GM19023 (cell line): ENCODE results near the gene RTN4.
"Not testable (repeated sequence)": the region's sequence is repeated elsewhere in the genome, so short reads cannot be mapped to it uniquely, and the experiment has no call there.

Experiments
- ATAC-seq: cut with Tn5 transposase; IDR thresholded peaks from one replicate; pipeline ENCODE4 v1.9.1; 2021; ENCODE audit warnings: mild to moderate bottlenecking, moderate library complexity; ENCODE audit not compliant: unreplicated experiment

RTN4 gene

DNA sequence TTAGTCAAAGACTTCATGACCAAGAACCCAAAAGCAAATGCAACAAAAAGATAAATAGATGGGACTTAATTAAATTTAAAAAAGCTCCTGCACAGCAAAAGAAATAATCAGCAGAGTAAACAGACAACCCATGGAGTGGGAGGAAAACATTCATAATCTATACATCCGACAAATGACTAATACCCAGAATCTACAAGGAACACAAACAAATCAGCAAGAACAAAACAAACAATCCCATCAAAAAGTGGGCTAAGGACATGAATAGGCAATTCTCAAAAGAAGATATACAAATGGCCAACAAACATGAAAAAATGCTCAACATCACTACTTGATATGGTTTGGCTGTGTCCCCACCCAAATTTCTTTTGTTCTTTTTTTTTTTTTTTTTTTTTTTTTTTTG is 25.8 kb upstream of the RTN4 start:
- not testable (repeated sequence) for ATAC-seq

DNA sequence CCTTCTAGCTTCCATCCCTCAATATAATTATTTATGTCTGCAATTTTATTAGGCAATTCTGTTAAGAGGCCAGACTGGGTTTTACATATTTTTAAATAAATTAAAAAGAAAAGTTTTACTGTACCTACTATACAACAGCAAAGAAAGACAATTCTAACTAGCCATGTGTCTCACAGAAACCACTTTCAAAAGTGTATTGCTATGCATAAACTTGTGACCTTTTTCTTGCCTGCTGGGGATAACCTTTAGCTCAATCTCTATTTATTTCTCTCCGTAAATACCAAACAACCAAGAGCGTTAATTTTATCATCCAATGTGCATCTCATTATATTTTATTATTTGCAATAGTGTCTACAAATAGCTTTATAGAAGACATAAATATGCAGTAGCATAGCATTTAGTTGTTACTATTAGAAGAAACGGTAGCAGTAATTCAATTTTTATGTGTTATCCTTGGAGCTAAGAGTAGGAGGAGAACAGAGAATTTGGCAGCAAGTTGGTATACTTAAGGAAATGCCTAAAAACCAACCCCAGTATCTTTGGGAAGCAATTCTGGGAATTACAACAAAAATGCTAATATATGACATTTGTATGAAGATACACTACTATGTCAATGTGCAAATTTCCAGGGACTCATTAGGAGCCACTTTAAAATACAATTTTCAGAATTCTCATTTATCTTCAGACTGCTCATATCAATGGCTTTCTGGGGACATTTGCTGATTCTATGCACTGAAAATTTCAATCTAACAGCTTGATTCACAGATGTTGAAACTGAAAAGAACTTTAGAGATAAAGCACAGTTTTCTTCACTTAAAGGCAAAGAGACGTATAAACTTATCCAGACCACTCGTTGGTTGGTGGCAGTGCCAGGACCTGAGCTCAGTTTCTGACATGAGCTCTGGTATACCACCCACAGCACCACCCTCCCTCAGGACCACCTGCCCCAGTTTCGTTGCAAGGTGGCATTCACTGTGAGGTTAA is 23.0 kb upstream of the RTN4 start:
- ATAC-seq = no peak

DNA sequence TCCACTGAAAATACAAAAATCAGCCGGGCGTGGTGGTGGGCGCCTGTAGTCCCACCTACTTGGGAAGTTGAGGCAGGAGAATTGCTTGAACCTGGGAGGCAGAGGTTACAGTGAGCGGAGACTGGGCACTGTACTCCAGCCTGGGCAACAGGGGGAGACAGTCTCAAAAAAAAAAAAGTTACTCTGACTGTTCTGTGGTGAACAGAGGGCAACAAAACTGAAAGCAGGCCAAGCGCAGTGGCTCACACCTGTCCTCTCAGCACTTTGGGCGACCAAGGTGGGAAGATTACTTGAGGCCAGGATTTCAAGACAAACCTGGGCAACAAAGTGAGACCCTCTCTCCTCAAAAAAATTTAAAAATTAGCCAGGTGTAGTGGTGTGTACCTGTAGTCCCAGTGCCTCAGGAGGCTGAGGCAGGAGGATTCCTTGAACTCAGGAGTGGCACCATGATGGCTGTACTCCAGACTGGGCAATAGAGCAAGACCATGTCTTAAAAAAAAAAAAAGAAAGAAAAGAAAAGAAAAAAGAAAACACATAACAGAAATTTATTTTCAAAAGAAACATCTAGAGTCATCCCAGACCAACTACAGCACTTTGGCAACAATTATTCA is 13.6 kb upstream of the RTN4 start:
- no peak for ATAC-seq

DNA sequence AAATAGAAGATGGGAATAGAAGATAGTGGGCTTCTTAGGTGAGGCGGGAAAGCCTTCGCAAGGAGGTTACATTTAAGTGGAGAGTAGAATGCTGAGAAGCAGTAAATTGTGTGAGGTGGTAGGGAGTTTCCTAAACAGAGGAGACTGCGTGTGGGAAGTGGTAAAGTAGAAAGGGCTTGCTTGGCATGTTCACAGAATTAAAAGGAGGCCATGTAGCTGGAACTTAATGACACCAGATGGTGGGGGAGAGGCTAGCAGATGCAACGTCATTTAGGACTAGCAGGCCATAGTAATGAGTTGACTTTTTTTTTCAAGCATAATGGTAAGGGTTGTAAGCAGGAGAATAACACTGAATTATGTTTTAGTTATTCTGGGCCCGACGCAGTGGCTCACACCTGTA is 13.0 kb upstream of the RTN4 start:
- ATAC-seq = no peak

DNA sequence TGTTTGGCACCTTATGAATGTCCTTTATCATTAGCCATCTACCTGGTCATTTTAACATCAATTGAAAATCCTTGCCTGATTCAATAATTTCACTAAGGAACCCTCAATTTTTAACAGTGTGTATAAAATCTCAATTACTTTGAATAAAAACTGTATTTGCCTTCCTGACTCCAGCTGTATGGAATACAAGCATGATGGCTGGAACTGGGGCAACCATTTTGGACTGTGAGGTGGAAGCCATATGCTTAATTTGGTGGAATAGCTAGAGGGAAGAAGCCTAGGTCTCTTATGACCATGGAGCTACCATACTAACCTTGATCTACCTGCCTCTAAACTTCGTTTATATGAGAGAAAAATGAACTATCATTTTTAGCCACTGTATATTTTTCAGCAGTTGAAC is 12.5 kb upstream of the RTN4 start:
- ATAC-seq = no peak

DNA sequence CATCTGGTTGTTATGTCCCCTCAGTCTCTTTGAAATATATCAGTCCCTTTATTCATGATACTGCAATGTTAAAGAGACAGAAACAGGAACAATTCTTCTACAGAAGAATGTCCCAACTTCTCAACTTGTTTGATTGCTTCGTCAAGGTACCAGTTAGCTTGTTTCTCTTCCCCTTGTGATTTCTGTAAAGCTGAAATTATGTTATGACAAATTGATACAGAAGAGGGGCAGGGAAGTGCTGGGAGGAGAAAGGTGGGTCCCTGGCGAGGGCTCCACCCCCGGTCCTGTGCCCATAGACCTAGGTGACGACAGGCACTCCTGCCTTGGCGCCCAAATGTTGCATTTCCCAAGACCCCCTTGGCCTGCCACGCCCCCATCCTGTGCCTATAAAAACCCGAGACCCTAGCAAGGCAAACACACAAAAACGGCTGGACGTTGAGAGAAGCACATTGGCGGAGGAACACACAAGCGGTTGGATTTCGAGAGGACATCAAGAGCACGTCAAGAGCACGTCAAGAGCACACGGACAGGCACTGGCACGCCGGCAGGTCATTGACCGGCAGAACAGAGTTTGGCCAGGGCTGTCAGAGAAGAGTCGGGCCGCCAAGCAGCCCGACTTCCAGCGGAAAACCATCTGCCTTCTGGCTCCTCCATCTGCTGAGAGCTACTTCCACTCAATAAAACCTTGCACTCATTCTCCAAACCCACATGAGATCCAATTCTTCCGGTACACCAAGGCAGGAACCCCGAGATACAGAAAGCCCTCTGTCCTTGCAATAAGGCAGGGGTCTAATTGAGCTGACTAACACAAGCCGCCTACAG is 11.5 kb upstream of the RTN4 start:
- no peak for ATAC-seq

DNA sequence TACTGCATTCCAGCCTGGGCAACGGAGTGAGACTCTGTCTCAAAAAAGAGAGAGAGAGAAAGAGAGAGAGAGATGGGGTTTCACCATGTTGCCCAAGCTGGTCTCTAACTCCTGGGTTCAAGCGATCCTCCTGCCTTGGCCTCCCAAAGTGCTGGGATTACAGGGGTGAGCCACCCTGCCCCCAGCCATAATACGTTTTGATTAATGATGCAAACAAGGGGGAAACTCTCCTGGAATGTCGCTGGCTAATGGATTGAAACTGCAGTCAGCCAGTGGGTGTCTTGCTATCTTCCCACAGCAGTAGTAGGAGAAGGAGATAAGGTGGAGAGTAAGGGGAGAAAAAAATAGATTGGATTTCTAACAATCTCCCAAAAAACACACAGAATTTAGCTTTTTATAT is 9.5 kb upstream of the RTN4 start:
- no peak for ATAC-seq

DNA sequence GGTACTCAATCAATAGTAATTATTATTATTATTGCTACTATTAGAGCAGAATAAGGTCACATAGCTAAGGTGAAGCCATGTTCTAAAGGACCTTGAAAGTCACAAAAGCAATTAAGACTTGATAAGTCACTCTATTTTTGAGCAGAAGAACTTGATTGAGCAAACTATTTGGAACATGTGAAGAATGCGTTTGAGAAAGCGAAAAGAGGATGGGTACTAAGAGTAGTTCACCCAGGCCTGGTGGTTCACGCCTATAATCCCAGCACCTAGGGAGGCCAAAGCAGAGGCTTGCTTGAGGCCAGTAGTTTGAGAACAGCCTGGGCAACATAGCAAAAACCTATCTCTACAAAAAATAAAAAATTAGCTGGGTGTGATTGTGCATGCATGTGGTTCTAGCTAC is 7.2 kb upstream of the RTN4 start:
- ATAC-seq = no peak

DNA sequence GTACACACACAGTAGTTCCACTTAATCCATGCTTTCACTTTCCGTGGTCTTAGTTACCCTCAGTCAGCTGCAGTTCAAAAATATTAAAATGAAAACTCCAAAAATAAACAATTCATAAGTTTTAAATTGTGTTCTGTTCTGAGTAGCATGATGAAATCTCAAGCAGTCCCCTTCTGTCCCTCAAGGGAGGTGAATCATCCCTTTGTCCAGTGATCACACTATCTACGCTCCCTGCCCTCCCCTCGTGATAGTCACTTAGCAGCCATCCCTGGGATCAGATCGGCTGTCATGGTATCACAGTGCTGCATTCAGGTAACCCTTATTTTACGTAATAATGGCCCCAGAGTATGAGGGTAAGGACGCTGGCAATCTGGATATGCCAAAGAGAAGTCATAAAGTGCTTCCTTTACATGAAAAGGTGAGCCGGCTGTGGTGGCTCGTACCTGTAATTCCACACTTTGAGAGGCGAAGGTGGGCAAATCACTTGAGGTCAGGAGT is 5.8 kb upstream of the RTN4 start:
- ATAC-seq = no peak

DNA sequence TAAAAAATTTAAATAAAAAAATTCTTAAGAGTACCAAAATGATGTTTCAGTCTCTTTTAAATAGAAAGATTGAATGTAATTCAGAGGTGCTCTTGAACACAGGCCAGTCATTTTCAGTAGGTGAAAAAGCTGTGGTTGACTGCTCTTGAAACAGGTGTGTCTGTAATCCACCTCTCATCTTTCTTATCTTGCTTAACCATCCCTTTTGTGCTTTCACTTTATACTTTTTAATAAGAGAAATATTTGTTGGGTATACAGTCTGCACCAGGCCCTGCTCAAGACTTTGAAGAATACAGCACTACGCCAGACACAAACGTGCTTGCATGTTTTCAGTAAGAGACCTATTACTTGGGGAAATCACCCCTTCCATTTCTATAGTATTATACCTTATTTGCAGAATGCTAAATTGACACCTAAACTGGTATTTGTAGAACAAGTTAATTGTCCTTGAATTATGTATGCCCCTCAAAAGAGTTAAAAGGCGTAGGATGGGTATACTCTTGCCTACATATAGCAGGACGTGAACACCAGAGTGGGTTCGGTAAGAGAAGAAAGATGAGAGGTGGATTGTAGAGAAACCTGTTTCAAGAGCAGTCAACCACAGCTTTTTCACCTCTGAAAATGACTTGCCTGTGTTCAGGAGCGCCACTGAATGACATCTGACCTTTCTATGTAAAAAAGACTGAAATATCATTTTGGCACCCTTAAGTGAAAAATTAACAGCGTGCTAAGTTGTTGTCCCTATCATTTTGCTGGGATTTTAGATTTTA is 4.0 kb upstream of the RTN4 start:
- ATAC-seq = peak; percentile 21

DNA sequence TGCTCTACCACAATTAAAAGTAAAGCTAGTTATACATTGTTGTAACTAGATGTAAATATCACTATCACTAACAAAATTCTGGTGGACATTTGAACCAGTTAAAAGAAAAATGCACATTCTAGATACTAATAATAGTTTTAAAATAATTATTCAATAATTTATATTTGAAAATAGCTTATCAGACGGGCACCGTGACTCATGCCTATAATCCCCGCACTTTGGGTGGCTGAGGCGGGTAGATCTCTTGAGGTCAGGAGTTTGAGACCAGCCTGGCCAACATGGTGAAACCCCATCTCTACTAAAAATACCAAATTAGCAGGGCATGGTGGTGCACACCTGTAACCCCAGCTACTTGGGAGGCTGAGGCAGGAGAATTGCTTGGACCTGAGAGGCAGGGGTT is 3.0 kb upstream of the RTN4 start:
- not testable (repeated sequence) for ATAC-seq

DNA sequence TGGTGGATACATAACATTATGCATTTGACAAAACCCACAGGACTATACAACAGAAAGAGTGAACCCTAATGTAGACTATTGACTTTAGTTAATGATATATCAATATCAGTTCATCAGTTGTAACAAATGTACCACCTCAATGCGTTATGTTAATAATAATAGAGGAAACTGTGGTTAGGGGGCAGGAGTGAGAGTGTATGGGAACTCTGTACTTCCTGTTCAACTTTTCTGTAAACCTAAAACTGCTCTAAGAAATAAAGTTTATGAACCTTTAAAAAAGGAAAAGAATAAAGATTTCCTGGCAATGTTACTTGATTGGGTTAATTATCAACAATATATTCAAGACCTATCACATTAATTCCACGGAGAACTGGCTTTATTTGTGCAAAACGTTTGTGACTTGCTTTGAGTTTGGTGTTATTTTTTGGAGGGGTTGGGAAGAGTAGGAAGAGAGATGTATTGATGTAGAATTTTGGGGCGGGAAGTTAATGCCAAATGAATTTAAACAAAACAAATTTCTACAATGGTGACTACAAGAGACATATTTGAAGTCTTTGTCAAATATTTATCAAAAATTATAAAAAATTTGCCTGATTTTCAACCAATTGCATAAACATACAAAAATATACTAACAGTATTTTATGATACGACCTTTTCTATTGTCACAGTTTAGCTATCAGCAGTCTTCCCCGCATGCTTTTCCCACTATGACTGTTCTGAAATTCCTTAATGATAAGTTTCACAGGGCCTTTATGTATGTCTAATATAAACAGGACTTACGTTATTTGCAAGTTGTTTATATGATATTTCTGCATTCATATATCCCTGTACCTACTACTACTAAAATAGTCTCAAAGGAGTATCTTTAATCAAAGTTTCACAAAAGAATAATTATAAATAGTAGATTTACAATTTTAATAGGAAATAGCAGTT is 2.1 kb upstream of the RTN4 start:
- no peak for ATAC-seq

DNA sequence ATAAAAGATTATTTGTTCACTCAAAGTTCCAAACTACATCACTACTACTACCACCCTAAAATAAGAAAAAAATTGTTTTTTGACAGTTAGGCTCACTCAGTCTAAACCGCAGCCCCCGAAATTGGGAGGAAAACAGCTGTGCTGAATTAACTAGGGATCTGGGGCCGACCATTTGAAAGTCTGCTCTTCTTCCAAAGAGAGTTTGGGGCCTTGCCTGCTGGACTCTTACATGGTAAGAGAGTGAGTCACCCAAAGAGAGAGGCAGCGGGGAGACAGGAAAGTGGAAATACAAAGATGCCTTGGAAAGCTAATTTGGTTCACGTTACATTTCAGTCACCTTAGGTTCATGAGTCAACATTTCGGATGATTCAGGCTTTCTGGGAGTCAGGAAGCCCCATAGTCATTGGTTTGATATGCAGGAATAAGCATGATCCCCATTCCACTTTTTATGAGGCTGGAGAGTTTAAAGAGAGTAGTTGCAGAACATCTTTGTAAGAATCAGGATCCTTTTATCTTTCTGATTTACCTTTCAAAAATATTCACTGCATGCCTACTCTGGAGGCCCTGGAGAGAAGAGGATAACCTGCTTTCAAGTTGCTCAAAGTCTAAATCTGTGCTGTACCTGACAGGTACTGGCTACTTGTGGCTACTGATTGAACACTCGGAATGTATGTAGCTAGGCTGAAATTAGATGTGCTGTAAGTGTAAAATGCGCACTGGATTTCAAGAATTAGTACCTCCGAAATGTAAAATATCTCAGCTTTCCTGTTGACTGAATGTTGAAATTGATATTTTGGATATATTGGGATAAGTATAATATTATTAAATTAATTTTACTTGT is 995 bp upstream of the RTN4 start:
- ATAC-seq = no peak

DNA sequence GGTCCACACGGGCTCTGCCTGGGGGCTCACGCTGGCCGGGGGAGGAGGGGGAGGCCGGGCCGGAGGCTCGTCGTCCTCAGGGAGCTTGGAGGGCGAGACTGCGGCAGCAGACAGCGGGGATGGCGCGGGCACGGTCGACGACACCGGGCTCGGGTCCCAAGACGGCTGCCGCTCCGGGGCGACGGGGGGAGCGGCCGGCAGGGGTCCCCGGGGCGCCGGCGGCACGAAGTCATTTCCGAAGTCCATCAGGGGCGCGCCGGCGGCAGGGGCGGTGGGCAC is 491 bp downstream of the RTN4 start:
- ATAC-seq = peak; percentile 0

DNA sequence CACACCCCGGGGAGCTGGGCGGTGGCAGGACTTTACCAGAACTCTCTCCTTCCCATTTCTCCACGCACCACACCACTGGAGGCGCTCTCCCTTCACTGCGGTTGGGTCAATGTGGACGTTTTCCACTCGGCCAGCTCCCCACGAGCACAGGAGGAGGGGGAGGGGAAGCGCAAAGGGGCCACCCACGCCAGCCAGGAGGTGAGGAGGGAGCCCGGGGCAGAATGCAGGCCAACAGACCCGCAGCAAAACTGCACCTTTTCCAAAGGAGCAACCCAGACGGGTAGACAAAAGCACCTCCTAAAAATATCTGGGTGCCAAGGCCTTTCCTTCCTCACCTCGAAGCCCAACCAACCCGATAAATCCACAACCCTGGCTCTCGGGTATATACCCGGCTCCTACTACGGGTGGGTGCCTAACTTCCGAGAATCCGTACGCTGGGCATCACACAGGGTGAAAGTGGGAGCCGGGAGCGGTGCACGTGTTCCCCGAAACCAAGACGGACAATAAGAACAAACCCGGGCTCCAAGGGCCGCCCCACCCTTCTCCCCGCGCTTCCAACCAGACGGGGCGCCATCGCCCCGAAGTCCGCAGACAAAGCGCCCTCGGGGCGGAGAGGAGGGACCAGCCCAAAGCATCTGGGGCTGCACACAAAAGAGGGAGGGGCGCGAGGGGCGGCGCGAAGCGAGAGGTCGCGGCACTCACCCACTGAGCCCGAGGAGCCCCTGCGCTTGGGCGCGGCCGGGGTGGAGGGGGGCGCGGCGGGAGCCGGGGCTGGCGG is 1.0 kb downstream of the RTN4 start:
- ATAC-seq = peak; percentile 23

DNA sequence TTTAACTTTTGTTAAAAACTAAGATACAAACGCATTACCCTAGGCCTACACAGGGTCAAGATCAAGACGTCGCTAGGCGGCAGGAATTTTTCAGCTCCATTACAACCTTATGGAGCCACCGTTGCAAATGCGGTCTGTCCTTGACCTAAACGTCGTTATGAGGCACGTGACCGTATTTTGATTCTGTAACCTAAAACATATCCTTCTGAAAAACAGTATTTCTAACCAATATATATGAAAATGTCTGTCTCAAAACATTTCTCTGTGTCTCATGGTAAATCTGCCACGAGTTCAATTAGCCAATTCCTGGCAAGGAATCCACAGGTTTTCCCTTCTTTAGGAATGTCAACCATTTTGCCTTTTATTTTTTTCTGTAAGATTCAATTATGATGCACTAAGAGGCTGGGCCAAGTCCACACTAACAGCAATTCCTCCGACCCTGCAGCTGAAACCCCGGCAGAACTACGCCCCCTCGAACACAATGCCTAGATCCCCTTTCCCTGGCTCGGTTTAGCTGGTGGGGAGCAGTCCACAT is 1.7 kb downstream of the RTN4 start:
- ATAC-seq = no peak

DNA sequence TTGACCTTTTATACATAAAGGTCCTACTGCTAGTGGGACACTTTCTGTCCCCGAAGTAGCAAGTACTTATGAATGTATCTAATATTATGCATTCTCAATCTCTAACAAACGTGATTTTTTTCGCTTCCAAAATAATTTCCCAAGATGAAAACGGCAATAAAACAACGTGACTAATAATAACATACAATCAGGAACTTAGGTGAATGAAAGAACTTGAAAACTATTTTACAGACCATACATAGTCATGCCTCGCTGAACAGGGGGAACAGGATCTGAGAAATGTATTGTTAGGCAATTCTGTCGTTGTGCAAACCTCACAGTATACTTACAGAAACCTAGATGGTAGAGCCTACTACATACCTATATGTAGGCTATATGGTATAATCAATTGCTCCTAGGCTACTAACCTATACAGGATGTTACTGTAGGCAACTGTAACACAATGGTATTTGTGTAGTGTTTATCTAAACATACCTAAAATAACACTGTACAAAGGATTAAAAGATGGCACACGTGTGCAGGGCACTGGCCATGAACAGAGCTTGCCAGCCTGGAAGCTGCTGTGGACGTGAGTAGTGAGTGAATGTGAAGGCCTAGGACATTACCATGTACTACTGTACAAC is 2.5 kb downstream of the RTN4 start:
- ATAC-seq = no peak
